KMS-11 (cell line): Measurements from ENCODE around the gene PTPRU.

Experiments
- H2AFZ ChIP-seq: fragments of 200-600 bp; sonication (generic); 2 replicates; pipeline ENCODE4 v1.6.1; 2016; ENCODE audit warnings: antibody characterized with exemption, mixed run types, low read depth
- H3K27ac ChIP-seq: fragments of 200-600 bp; sonication (generic); 2 replicates; pipeline ENCODE4 v1.6.1; 2016; ENCODE audit warnings: mild to moderate bottlenecking, mixed run types
- H3K27me3 ChIP-seq: fragments of 200-600 bp; sonication (generic); 2 replicates; pipeline ENCODE4 v1.6.1; 2017; ENCODE audit warnings: mild to moderate bottlenecking, low read depth, mixed run types, moderate library complexity; ENCODE audit not compliant: insufficient read depth
- H3K36me3 ChIP-seq: fragments of 200-600 bp; sonication (generic); 2 replicates; pipeline ENCODE4 v1.6.1; 2017; ENCODE audit warnings: mild to moderate bottlenecking, mixed run types; ENCODE audit not compliant: insufficient read depth
- H3K4me1 ChIP-seq: fragments of 200-600 bp; sonication (generic); 2 replicates; pipeline ENCODE4 v1.6.1; 2016; ENCODE audit warnings: mild to moderate bottlenecking, low read depth, mixed run types; ENCODE audit not compliant: poor library complexity, severe bottlenecking
- H3K4me2 ChIP-seq: fragments of 200-600 bp; sonication (generic); 2 replicates; pipeline ENCODE4 v1.7.0; 2016; ENCODE audit warnings: mild to moderate bottlenecking, mixed run types
- H3K4me3 ChIP-seq: fragments of 200-600 bp; sonication (generic); IDR thresholded peaks from 2 replicates; pipeline ENCODE4 v1.6.1; 2017; ENCODE audit warnings: low read depth, low read length, mixed read lengths; ENCODE audit not compliant: insufficient read depth
- H3K79me2 ChIP-seq: fragments of 200-600 bp; sonication (generic); 2 replicates; pipeline ENCODE4 v1.6.1; 2016; ENCODE audit warnings: low read depth, mixed run types; ENCODE audit not compliant: insufficient read depth
- H3K9ac ChIP-seq: fragments of 200-600 bp; sonication (generic); 2 replicates; pipeline ENCODE4 v1.6.1; 2016; ENCODE audit warnings: mild to moderate bottlenecking, mixed run types
- H4K20me1 ChIP-seq: fragments of 200-600 bp; sonication (generic); 2 replicates; pipeline ENCODE4 v1.6.1; 2016; ENCODE audit warnings: mild to moderate bottlenecking, mixed run types; ENCODE audit not compliant: insufficient read depth
- CTCF ChIP-seq: fragments of 200-600 bp; sonication (generic); conservative IDR thresholded peaks from 2 replicates; pipeline ENCODE4 v1.6.1; 2017; ENCODE audit warnings: low read depth, mild to moderate bottlenecking, antibody characterized with exemption, low read length, moderate library complexity, mixed read lengths

The PTPRU gene

GRCh38 chr1:29309621-29310020 is 73.3 kb downstream of the PTPRU start:
- Histone ChIP-seq H3K4me3 (no peak overlapping the region), H4K20me1 (no peaks in the 10 kb centered on the region), H3K79me2 (no peaks in the 10 kb centered on the region), H3K27ac (no peak overlapping the region), H3K36me3 (no peaks in the 10 kb centered on the region), H2AFZ (no peak overlapping the region), H3K9ac (no peak overlapping the region), H3K4me2 (no peak overlapping the region), H3K27me3 (peaks cover 24% of the 10 kb centered on the region; the same call in 1 of the 2 replicates), H3K4me1 (no peaks in the 10 kb centered on the region)
- TF ChIP-seq CTCF = no peak

- H3K4me1 ChIP-seq = no peaks in the 10 kb centered on the region
- H3K4me3 ChIP-seq = no peak overlapping the region
- no peak overlapping the region for H2AFZ ChIP-seq
- H3K36me3 ChIP-seq = no peaks in the 10 kb centered on the region
- H3K9ac ChIP-seq = no peak overlapping the region
- H3K27ac ChIP-seq = no peak overlapping the region
- no peaks in the 10 kb centered on the region for H4K20me1 ChIP-seq
- H3K79me2 ChIP-seq = no peaks in the 10 kb centered on the region
- H3K27me3 ChIP-seq = peaks cover 28% of the 10 kb centered on the region; the same call in 1 of the 2 replicates
- no peak overlapping the region for H3K4me2 ChIP-seq
- TF ChIP-seq CTCF = no peak
Measured at GRCh38 chr1:29310616-29311180, 74.4 kb downstream of the PTPRU start.

- Histone ChIP-seq H3K36me3 (no peaks in the 10 kb centered on the region), H3K9ac (no peak overlapping the region)
Measured at GRCh38 chr1:29311352-29312030, 75.2 kb downstream of the PTPRU start.

More at GRCh38 chr1:29311352-29312030, 75.2 kb downstream of the PTPRU start:
- Histone ChIP-seq H3K4me2 (no peak overlapping the region), H2AFZ (no peak overlapping the region), H3K4me3 (no peak overlapping the region), H4K20me1 (no peaks in the 10 kb centered on the region), H3K4me1 (no peaks in the 10 kb centered on the region), H3K79me2 (no peaks in the 10 kb centered on the region), H3K27me3 (peaks cover 28% of the 10 kb centered on the region; the same call in 1 of the 2 replicates), H3K27ac (no peak overlapping the region)
- no peak for TF ChIP-seq CTCF
